Neural crest cell (in vitro differentiated cells): Measurements from ENCODE around the gene SPATS2. TPM values are rescaled to one million over a fixed set of nuclear protein-coding genes. Genes with fewer than 3 reads are reported as not detected.

Experiments
- DNase-seq: peaks from one replicate; pipeline ENCODE4 v3.0.0; 2021; ENCODE audit warnings: low read depth, mixed read lengths, low spot score
- H3K27ac Mint-ChIP-seq: one replicate; pipeline ENCODE4 v1.8.0; 2021; ENCODE audit warnings: mild to moderate bottlenecking, mixed read lengths; ENCODE audit not compliant: unreplicated experiment
- H3K27me3 Mint-ChIP-seq: 2 replicates; pipeline ENCODE4 v1.8.0; 2021; ENCODE audit warnings: low read depth, mild to moderate bottlenecking, mixed read lengths
- H3K36me3 Mint-ChIP-seq: 2 replicates; pipeline ENCODE4 v1.8.0; 2021; ENCODE audit warnings: low read depth, mild to moderate bottlenecking, mixed read lengths
- H3K4me1 Mint-ChIP-seq: 2 replicates; pipeline ENCODE4 v1.8.0; 2021; ENCODE audit warnings: mixed read lengths
- H3K4me3 Mint-ChIP-seq: one replicate; pipeline ENCODE4 v1.8.0; 2021; ENCODE audit warnings: mild to moderate bottlenecking, mixed read lengths
- H3K9me3 Mint-ChIP-seq: 2 replicates; pipeline ENCODE4 v1.8.0; 2021; ENCODE audit warnings: mixed read lengths
- total RNA-seq: library from RNA; stranded (reverse); gene quantifications from 2 replicates; pipeline ENCODE4 v1.2.1, GENCODE V29; 2021
- TF ChIP-seq, protein P1 (sequence below): fragments of 200-600 bp; sonication (generic); conservative IDR thresholded peaks from 2 replicates; pipeline ENCODE4 v1.5.0; 2021; ENCODE audit warnings: antibody characterized with exemption, mild to moderate bottlenecking

The SPATS2 gene
- total RNA-seq, 1 donor from 2014 or later, result 45.2 TPM

DNA sequence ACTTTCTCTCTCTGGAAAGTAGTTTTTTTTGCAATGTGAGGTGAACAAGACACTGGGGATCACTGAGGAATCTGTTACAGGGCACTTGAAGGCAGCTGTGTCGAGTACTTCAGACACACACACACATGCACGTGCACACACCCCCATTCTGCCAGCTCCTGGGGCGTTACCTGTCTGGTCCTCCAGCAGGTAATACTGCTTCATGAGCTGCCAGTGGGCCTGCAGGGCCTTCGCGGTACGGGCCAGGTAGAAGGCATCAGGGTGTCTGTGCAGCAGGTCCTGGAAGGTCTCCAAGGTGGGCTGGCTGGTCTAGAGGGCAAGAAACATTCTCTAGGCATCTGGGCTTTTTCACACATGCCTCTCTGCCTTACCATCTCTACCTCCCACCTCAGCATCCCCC, 195.6 kb downstream of the SPATS2 start:
- Mint-ChIP-seq H3K4me1 (peaks cover 8% of the 10 kb centered on the region), H3K9me3 (no peaks in the 10 kb centered on the region), H3K4me3 (peak overlapping the region; percentile 48), H3K27ac (no peak overlapping the region), H3K36me3 (peaks cover 3% of the 10 kb centered on the region), H3K27me3 (no peaks in the 10 kb centered on the region)
- TF ChIP-seq, protein P1, sequence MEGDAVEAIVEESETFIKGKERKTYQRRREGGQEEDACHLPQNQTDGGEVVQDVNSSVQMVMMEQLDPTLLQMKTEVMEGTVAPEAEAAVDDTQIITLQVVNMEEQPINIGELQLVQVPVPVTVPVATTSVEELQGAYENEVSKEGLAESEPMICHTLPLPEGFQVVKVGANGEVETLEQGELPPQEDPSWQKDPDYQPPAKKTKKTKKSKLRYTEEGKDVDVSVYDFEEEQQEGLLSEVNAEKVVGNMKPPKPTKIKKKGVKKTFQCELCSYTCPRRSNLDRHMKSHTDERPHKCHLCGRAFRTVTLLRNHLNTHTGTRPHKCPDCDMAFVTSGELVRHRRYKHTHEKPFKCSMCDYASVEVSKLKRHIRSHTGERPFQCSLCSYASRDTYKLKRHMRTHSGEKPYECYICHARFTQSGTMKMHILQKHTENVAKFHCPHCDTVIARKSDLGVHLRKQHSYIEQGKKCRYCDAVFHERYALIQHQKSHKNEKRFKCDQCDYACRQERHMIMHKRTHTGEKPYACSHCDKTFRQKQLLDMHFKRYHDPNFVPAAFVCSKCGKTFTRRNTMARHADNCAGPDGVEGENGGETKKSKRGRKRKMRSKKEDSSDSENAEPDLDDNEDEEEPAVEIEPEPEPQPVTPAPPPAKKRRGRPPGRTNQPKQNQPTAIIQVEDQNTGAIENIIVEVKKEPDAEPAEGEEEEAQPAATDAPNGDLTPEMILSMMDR, result no peak
- DNase-seq, result no peak

DNA sequence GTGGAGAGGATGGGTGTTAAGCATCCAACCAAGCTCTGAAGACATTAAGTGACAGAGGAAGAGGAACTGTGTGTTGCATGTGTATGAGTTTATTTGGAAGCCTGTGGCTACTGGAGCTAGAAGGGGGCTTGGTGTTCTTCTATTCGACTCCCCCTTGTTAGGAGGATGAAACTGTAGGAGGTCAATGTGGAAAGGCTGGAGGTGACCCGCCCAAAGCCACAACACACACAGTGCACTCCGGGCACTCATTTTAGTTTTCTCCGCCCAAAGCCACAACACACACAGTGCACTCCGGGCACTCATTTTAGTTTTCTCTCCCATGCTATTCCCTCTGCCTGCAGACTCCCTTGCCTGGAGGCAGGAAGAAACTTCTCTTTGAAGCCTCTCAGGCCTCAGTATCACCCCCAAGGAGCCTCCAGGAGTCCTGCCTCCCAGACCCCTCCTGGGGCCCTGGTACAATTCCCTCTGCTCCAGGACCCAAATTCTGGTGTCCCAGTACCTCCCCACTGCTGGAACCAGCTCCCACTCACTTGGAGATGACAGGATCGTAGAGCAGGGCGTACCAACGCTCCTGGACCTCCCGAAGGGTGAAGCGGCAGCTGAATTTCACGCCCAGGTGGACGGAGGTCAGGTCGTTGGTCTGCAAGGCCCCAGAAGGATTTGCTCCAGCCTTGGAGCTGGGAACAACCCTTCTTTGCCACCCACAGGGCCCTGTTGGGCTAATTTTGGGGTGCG, 196.9 kb downstream of the SPATS2 start:
- no peak overlapping the region for H3K27ac Mint-ChIP-seq
- peaks cover 3% of the 10 kb centered on the region for H3K36me3 Mint-ChIP-seq
- TF ChIP-seq, protein P1, result no peak
- H3K9me3 Mint-ChIP-seq, result no peaks in the 10 kb centered on the region
- H3K4me1 Mint-ChIP-seq, result peaks cover 20% of the 10 kb centered on the region
- DNase-seq, result no peak
- peak overlapping the region; percentile 61 for H3K4me3 Mint-ChIP-seq
- H3K27me3 Mint-ChIP-seq, result no peaks in the 10 kb centered on the region

DNA sequence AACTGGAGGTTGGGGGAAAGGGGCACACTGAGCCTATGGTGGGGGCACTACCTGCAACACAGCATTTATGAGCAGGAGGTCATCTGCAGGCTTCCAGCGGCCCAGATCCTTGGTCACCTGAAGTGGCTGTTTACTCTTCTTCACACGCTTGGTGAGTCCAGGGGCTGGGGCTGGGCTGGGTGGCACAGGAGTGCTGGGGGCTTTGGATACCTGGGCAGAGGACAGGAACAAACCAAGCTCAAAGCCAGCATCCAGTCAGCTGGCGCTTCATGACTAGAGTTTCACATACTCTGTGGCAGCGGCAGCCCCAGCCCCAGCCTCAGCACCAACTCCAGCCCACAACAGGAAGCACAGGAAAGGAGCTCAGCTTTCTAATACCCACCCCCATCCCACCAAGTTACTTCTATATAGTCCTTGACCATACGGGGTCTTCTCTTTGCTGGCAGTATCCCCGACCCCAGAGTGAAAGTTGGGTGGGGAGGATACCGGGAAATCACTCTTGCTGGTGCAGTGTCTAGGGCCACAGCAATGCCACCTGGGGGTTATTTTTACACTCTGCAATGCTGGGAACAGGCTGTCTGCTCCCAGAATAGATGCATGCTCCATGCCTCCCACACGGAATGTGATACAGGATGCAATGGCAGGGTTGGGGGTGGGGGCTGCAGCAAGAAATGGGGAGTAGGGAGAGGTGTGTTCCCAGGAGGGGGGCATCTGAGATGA, 197.6 kb downstream of the SPATS2 start:
- Mint-ChIP-seq H3K4me1 (peaks cover 20% of the 10 kb centered on the region), H3K27ac (no peak overlapping the region), H3K4me3 (peak overlapping the region; percentile 62), H3K36me3 (peaks cover 3% of the 10 kb centered on the region), H3K9me3 (no peaks in the 10 kb centered on the region), H3K27me3 (no peaks in the 10 kb centered on the region)
- TF ChIP-seq, protein P1, result no peak
- no peak for DNase-seq

DNA sequence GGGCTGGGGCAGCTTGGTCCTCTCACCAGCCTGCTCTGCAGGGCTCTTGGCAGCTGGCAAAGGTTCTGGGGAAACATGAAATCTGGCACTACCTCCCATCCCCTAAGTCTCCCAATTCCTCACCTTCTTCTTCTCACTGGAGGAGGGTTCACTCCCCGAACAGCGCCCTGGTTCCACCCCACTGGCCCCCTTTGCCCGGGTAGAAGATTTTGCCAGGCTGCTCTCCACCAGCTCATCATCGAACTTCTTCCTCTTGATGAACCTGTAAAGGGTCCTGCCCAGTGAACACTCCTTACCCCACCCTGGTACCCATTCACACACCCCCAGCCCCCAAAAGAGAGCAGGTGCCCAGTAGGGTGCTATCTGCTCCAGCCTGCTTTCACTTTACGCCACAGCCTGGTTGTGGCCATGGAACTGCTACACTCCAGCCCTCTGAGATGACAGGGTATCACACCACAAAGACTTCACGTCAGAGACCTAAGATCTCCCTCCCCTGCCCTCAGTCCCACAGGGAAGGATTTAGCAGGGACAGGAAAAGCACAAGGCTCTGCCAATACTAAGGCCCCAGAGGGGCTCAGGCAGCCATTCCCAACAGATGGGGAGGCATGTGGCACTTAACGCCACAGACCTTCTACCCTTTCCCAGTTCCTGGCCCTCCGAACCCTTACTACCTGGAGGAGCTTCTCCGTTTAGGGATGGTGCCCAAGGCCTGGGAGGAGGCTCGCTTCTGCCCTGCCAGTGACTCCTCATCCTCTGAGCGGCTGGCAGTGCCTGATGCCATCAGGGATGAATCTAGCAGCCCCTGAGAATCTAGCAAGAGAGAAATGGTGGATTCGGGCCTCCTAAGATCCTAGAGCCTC, 198.4 kb downstream of the SPATS2 start:
- peak overlapping the region; percentile 67 for H3K27ac Mint-ChIP-seq
- TF ChIP-seq, protein P1, result no peak
- peaks cover 23% of the 10 kb centered on the region for H3K4me1 Mint-ChIP-seq
- H3K36me3 Mint-ChIP-seq, result peaks cover 3% of the 10 kb centered on the region
- peak overlapping the region; percentile 49 for H3K4me3 Mint-ChIP-seq
- no peaks in the 10 kb centered on the region for H3K9me3 Mint-ChIP-seq
- DNase-seq, result no peak
- no peaks in the 10 kb centered on the region for H3K27me3 Mint-ChIP-seq

DNA sequence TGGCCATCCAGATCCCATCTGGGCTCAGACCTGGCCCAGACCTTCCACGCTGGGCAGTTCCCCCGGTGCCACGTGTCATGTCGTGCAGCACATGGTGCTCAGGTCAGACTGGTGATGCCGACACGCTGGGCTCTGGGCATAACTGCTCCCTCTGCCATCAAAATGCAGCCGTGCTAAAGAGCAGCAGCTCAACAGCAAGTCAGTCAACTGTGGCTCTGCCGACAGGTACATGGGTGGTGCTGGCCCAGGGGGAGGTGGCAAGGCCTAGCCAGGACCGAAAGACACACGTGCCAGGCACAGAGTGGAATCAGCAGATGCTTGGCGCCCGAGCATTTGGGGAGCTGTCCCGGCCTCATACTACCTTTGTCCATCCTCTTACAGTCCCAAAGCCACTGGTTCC, 199.1 kb downstream of the SPATS2 start:
- no peaks in the 10 kb centered on the region for H3K9me3 Mint-ChIP-seq
- TF ChIP-seq, protein P1, result no peak
- peak overlapping the region; percentile 49 for H3K4me3 Mint-ChIP-seq
- H3K27ac Mint-ChIP-seq, result no peak overlapping the region
- DNase-seq, result no peak
- H3K4me1 Mint-ChIP-seq, result peaks cover 28% of the 10 kb centered on the region
- H3K27me3 Mint-ChIP-seq, result no peaks in the 10 kb centered on the region
- peaks cover 3% of the 10 kb centered on the region for H3K36me3 Mint-ChIP-seq
